A549 (cell line): ENCODE data around the gene IRF8. TPM values are rescaled to one million over a fixed set of nuclear protein-coding genes. Genes with fewer than 3 reads are reported as not detected.

Source experiments
- ATAC-seq, 2 experiments: fragments of 200-7000 bp in 1 of 2; fragments of >200 bp in 1 of 2; cut with Nextera tagmentation in 1 of 2; cut with Tn5 transposase in 1 of 2; 3 replicates each; pipeline versions ENCODE4 v1.8.0 to v1.9.1; 2018 to 2020; ENCODE audit warnings: mild to moderate bottlenecking in 1 of 2, moderate library complexity in 1 of 2
- CTCF ChIA-PET: fragments of 300-600 bp; sonication (Branson Sonifier 250); formaldehyde crosslinking; extraction: SDS; loops from one replicate; lab custom pipeline; 2021; ENCODE audit warnings: antibody characterized with exemption, inconsistent platforms; lab: Yijun Ruan, JAX
- POLR2A ChIA-PET: fragments of 350-600 bp; formaldehyde crosslinking; extraction: SDS; loops from one replicate; lab custom pipeline; 2021; ENCODE audit warnings: antibody characterized with exemption, inconsistent platforms; lab: Yijun Ruan, JAX
- DNase-seq, 2 experiments: peaks; one replicate each; pipeline versions ENCODE4 v3.0.0 to v3.0.0-alpha.2; 2011 to 2016; ENCODE audit warnings: low read depth in 1 of 2, low spot score in 1 of 2
- FAIRE-seq: peaks from 2 replicates; lab custom pipeline; 2011; peaks lifted over from hg19 to GRCh38; lab: Jason Lieb, UNC
- H3K27ac ChIP-seq, 2 experiments: fragments of >200 bp; sonication (Bioruptor Twin); formaldehyde crosslinking; 3 replicates each; pipeline ENCODE4 v1.5.1; 2016 to 2017
- H3K4me1 ChIP-seq: fragments of >200 bp; sonication (Bioruptor Twin); formaldehyde crosslinking; 3 replicates; pipeline ENCODE4 v1.6.1; 2016
- H3K4me2 ChIP-seq: fragments of >200 bp; sonication (Bioruptor Twin); formaldehyde crosslinking; 3 replicates; pipeline ENCODE4 v1.6.1; 2016
- H3K4me3 ChIP-seq: fragments of >200 bp; sonication (Bioruptor Twin); formaldehyde crosslinking; 3 replicates; pipeline ENCODE4 v1.5.1; 2016
- H3K9me3 ChIP-seq: fragments of >200 bp; sonication (Bioruptor Twin); formaldehyde crosslinking; 3 replicates; pipeline ENCODE4 v1.6.1; 2016
- BHLHE40 ChIP-seq: IDR thresholded peaks from 2 replicates; pipeline ENCODE4 v1.6.1; 2012; ENCODE audit warnings: low read depth, low read length, inconsistent platforms
- CHD2 ChIP-seq: fragments of 150-350 bp; IDR thresholded peaks from 2 replicates; pipeline ENCODE4 v1.6.1; 2014; ENCODE audit warnings: low read length; ENCODE audit not compliant: partially characterized antibody
- E2F6 ChIP-seq: IDR thresholded peaks from 2 replicates; pipeline ENCODE4 v1.6.1; 2012; ENCODE audit warnings: low read depth, borderline replicate concordance
- EHMT2 ChIP-seq: fragments of 200-600 bp; sonication (generic); IDR thresholded peaks from 2 replicates; pipeline ENCODE4 v1.6.1; 2016; ENCODE audit warnings: antibody characterized with exemption, low read depth, mild to moderate bottlenecking, moderate library complexity
- ELK1 ChIP-seq: fragments of 150-350 bp; IDR thresholded peaks from 2 replicates; pipeline ENCODE4 v1.6.1; 2014; ENCODE audit warnings: low read depth, mild to moderate bottlenecking, low read length
- EP300 ChIP-seq, 2 experiments: fragments of >200 bp; sonication (Bioruptor Twin); formaldehyde crosslinking; IDR thresholded peaks; 2 replicates in 1 of 2; 3 replicates in 1 of 2; pipeline ENCODE4 v1.6.1; 2016 to 2017
- ESRRA ChIP-seq: fragments of 150-350 bp; IDR thresholded peaks from 2 replicates; pipeline ENCODE4 v1.6.1; 2014; ENCODE audit warnings: mild to moderate bottlenecking, low read length, borderline replicate concordance
- FOSB ChIP-seq: fragments of 250-450 bp; sonication (Bioruptor Pico); IDR thresholded peaks from 2 replicates; pipeline ENCODE4 v1.5.0; 2020; ENCODE audit warnings: mild to moderate bottlenecking, moderate library complexity
- FOSL2 ChIP-seq, 2 experiments: fragments of 450-650 bp in 1 of 2; fragments of >200 bp in 1 of 2; sonication (Bioruptor Twin) in 1 of 2; formaldehyde crosslinking; IDR thresholded peaks; 2 replicates each; pipeline versions ENCODE4 v1.5.0 to v1.6.1; 2016 to 2020; ENCODE audit warnings: mild to moderate bottlenecking in 1 of 2, moderate library complexity in 1 of 2
- FOXS1 ChIP-seq: fragments of 250-450 bp; sonication (Bioruptor Pico); IDR thresholded peaks from 2 replicates; pipeline ENCODE4 v1.5.0; 2020; ENCODE audit warnings: mild to moderate bottlenecking, moderate library complexity
- GATA3 ChIP-seq: IDR thresholded peaks from 2 replicates; pipeline ENCODE4 v1.6.1; 2012; ENCODE audit warnings: borderline replicate concordance
- HMGXB4 ChIP-seq: fragments of 250-450 bp; sonication (Bioruptor Pico); IDR thresholded peaks from 2 replicates; pipeline ENCODE4 v1.5.0; 2021; ENCODE audit warnings: mild to moderate bottlenecking, moderate library complexity, borderline replicate concordance
- HOXB5 ChIP-seq: fragments of 250-450 bp; sonication (Bioruptor Pico); IDR thresholded peaks from 2 replicates; pipeline ENCODE4 v1.5.0; 2020; ENCODE audit warnings: mild to moderate bottlenecking, moderate library complexity
- JUN ChIP-seq, 2 experiments: fragments of >200 bp; sonication (Bioruptor Twin); formaldehyde crosslinking; IDR thresholded peaks; 2 replicates in 1 of 2; 3 replicates in 1 of 2; pipeline ENCODE4 v1.6.1; 2016 to 2017
- JUNB ChIP-seq: fragments of >200 bp; sonication (Bioruptor Twin); formaldehyde crosslinking; IDR thresholded peaks from 2 replicates; pipeline ENCODE4 v1.6.1; 2016
- MAX ChIP-seq: IDR thresholded peaks from 2 replicates; pipeline ENCODE4 v1.6.1; 2012
- MYC ChIP-seq: IDR thresholded peaks from 2 replicates; pipeline ENCODE4 v1.6.1; 2012; ENCODE audit warnings: mild to moderate bottlenecking, inconsistent platforms, low read length, improper control_type of control experiment, borderline replicate concordance
- NFE2L2 ChIP-seq: fragments of 150-350 bp; conservative IDR thresholded peaks from 2 replicates; pipeline ENCODE4 v1.6.1; 2014; ENCODE audit warnings: low read length
- SMC3 ChIP-seq: fragments of >200 bp; sonication (Bioruptor Twin); formaldehyde crosslinking; IDR thresholded peaks from 3 replicates; pipeline ENCODE4 v1.6.1; 2018; ENCODE audit warnings: inconsistent platforms
- SREBF2 ChIP-seq: fragments of 450-650 bp; IDR thresholded peaks from 2 replicates; pipeline ENCODE4 v1.6.1; 2014; ENCODE audit warnings: mild to moderate bottlenecking, moderate library complexity
- TFCP2L1 ChIP-seq: fragments of 250-450 bp; sonication (Bioruptor Pico); IDR thresholded peaks from 2 replicates; pipeline ENCODE4 v1.5.0; 2021; ENCODE audit warnings: mild to moderate bottlenecking
- TP53 ChIP-seq: fragments of 250-450 bp; sonication (Bioruptor Pico); IDR thresholded peaks from 2 replicates; pipeline ENCODE4 v1.5.0; 2021; ENCODE audit warnings: mild to moderate bottlenecking, moderate library complexity
- USF2 ChIP-seq: fragments of 450-650 bp; IDR thresholded peaks from 2 replicates; pipeline ENCODE4 v1.6.1; 2014; ENCODE audit warnings: antibody characterized with exemption
- ZFP36 ChIP-seq: fragments of 450-650 bp; IDR thresholded peaks from 2 replicates; pipeline ENCODE4 v1.6.1; 2014; ENCODE audit warnings: borderline replicate concordance; ENCODE audit not compliant: partially characterized antibody
- WGBS: methylation state at CpG from one replicate; pipeline ENCODE4 v1.1.6; 2017; ENCODE audit errors: missing lambda C conversion rate; 5-methylcytosine and 5-hydroxymethylcytosine counted together
- polyA plus RNA-seq, 4 experiments: library from polyadenylated mRNA; depleted of rRNA in 3 of 4; stranded (reverse); fragments of >200 nt; fragmentation: RNase III in 1 of 4; extraction: RNeasy Plus Mini Kit Qiagen cat#74134 plus additional on column Dnase treatment in 1 of 4; gene quantifications; 2 replicates in 3 of 4; 3 replicates in 1 of 4; pipeline ENCODE4 v1.2.3, GENCODE V29; 2011 to 2017

Gene IRF8
- polyA plus RNA-seq, 2 of the 4 experiments (the other 2 are of a cell fraction), result 0.16 to 0.18 TPM

GRCh38 chr16:85891033-85891775, 7.8 kb upstream of the IRF8 start:
- CTCF ChIA-PET, result interaction anchor here (1.2 to 5.3 kb wide), 3 partner anchors 69 to 96 kb away, joined by 3 to 47 read pairs (median 6); no protein-coding TSS in a partner anchor
- WGBS, result 21% methylated on average over 6 of the region's 6 CpGs
- FAIRE-seq, result no peak
- TF ChIP-seq FOXS1 (CRISPR knock-in tag), result no peak
- peak in 1 of 2 experiments; percentile 54; a peak in 1 of 5 replicates for TF ChIP-seq JUN (IDR thresholded peaks at IDR 0.05)
- no peak for TF ChIP-seq E2F6
- TF ChIP-seq EHMT2, result no peak
- peak in 1 of 2 experiments; percentile 49; a peak in 1 of 5 replicates for TF ChIP-seq EP300 (IDR thresholded peaks at IDR 0.05)
- TF ChIP-seq JUNB, result peak; percentile 74
- peak; percentile 62; the same call in 1 of the 2 replicates for TF ChIP-seq GATA3
- no peak for TF ChIP-seq ESRRA
- no peak for TF ChIP-seq ELK1
- TF ChIP-seq MAX, result peak; percentile 17; the same call in 1 of the 2 replicates
- no peak for TF ChIP-seq HMGXB4 (CRISPR knock-in tag)
- no peak for TF ChIP-seq CHD2
- TF ChIP-seq ZFP36, result no peak
- TF ChIP-seq TP53 (CRISPR knock-in tag), result no peak
- peak; percentile 39; the same call in 1 of the 2 replicates for TF ChIP-seq BHLHE40
- peak; percentile 23; the same call in 1 of the 2 replicates for TF ChIP-seq USF2
- peak; percentile 78 for TF ChIP-seq FOSL2 (IDR thresholded peaks at IDR 0.05)
- TF ChIP-seq FOSL2 (CRISPR knock-in tag; IDR thresholded peaks at IDR 0.05), result peak; percentile 85
- H3K4me3 ChIP-seq, result no peak overlapping the region
- peak overlapping the region; percentile 64 for H3K4me2 ChIP-seq
- H3K27ac ChIP-seq, result peak overlapping the region; percentile 64 to 76
- no peaks in the 10 kb centered on the region for H3K9me3 ChIP-seq
- POLR2A ChIA-PET, result no interaction called here
- peaks cover 45% of the 10 kb centered on the region for H3K4me1 ChIP-seq
- peak; percentile 74 to 83 for ATAC-seq
- peak; percentile 76 to 82 for DNase-seq

- FAIRE-seq, result no peak
- DNase-seq, result no peak
- no peak overlapping the region for H3K4me3 ChIP-seq
- ChIA-PET CTCF (interaction anchor here (1.2 to 5.3 kb wide), 4 partner anchors 70 to 95 kb away, joined by 3 to 47 read pairs (median 5); no protein-coding TSS in a partner anchor), POLR2A (no interaction called here)
- ATAC-seq, result no peak; a peak in 1 of 6 replicates
- peak overlapping the region; percentile 64 to 76 for H3K27ac ChIP-seq
- no peak for TF ChIP-seq TFCP2L1 (CRISPR knock-in tag)
- TF ChIP-seq EP300 (IDR thresholded peaks at IDR 0.05), result no peak
- no peak for TF ChIP-seq SREBF2
- TF ChIP-seq ELK1, result no peak
- no peak for TF ChIP-seq CHD2
- TF ChIP-seq NFE2L2, result no peak
- TF ChIP-seq TP53 (CRISPR knock-in tag), result no peak
- TF ChIP-seq USF2, result no peak
- TF ChIP-seq JUNB, result no peak
- no peak for TF ChIP-seq HOXB5 (CRISPR knock-in tag)
- no peak for TF ChIP-seq FOSB (CRISPR knock-in tag)
- TF ChIP-seq SMC3, result no peak
- TF ChIP-seq MYC, result no peak
- no peak for TF ChIP-seq ZFP36
- no peak; a peak in 1 of 5 replicates for TF ChIP-seq JUN (IDR thresholded peaks at IDR 0.05)
- TF ChIP-seq, all 56 proteins: peak for 0
- Histone ChIP-seq H3K4me1 (peaks cover 45% of the 10 kb centered on the region), H3K9me3 (no peaks in the 10 kb centered on the region), H3K4me2 (peak overlapping the region; percentile 64)
- 75% methylated on average over 10 of the region's 10 CpGs for WGBS
These were observed 7.2 kb upstream of the IRF8 start for GRCh38 chr16:85891776-85892166.
